Osteoblast (primary cell): ENCODE measurements around the gene HS6ST3. TPM values are rescaled to one million over a fixed set of nuclear protein-coding genes. Genes with fewer than 3 reads are reported as not detected.

Experiments used
- DNase-seq: peaks from one replicate; pipeline ENCODE4 v3.0.0; 2011; ENCODE audit warnings: low spot score, mixed read lengths; ENCODE audit not compliant: insufficient read length; ENCODE audit errors: missing footprints
- H2AFZ ChIP-seq: 2 replicates; pipeline ENCODE4 v1.6.0; 2011; ENCODE audit warnings: mild to moderate bottlenecking, low read length
- H3K27ac ChIP-seq: 2 replicates; pipeline ENCODE4 v1.5.1; 2011; ENCODE audit warnings: mild to moderate bottlenecking, low read depth, low read length, moderate library complexity
- H3K27me3 ChIP-seq: 2 replicates; pipeline ENCODE4 v1.6.0; 2012; ENCODE audit warnings: mild to moderate bottlenecking, control low read depth, inconsistent platforms, low read length, moderate library complexity; ENCODE audit not compliant: insufficient read depth
- H3K36me3 ChIP-seq: 2 replicates; pipeline ENCODE4 v1.5.1; 2011; ENCODE audit warnings: mild to moderate bottlenecking, low read length, control low read depth, moderate library complexity; ENCODE audit not compliant: insufficient read depth
- H3K4me1 ChIP-seq: 2 replicates; pipeline ENCODE4 v1.5.1; 2011; ENCODE audit warnings: mild to moderate bottlenecking, low read length, control low read depth, moderate library complexity; ENCODE audit not compliant: insufficient read depth
- H3K4me2 ChIP-seq: 2 replicates; pipeline ENCODE4 v1.6.0; 2011; ENCODE audit warnings: mild to moderate bottlenecking, low read length; ENCODE audit not compliant: insufficient read depth
- H3K4me3 ChIP-seq: fragments of 200-600 bp; sonication (generic); 3 replicates; pipeline ENCODE4 v1.5.1; 2012; ENCODE audit warnings: mild to moderate bottlenecking, low read length, inconsistent platforms; ENCODE audit not compliant: insufficient read depth
- H3K79me2 ChIP-seq: 2 replicates; pipeline ENCODE4 v1.6.0; 2012; ENCODE audit warnings: mild to moderate bottlenecking, low read length, control low read depth, inconsistent platforms; ENCODE audit not compliant: insufficient read depth
- H3K9me3 ChIP-seq: 2 replicates; pipeline ENCODE4 v1.5.1; 2011; ENCODE audit warnings: low read depth, low read length, control low read depth
- H4K20me1 ChIP-seq: 2 replicates; pipeline ENCODE4 v1.6.0; 2012; ENCODE audit warnings: mild to moderate bottlenecking, low read length, control low read depth; ENCODE audit not compliant: insufficient read depth
- CTCF ChIP-seq: IDR thresholded peaks from 2 replicates; pipeline ENCODE4 v1.5.1; 2011; ENCODE audit warnings: mild to moderate bottlenecking, low read depth, low read length, moderate library complexity; ENCODE audit errors: extremely low read depth
- total RNA-seq: library from RNA; depleted of rRNA; stranded (reverse); fragments of >200 nt; gene quantifications from 2 replicates; pipeline ENCODE4 v1.2.3, GENCODE V29; 2012

HS6ST3 gene
- total RNA-seq, 1 donor, result not detected

- H3K4me1 ChIP-seq, result no peaks in the 10 kb centered on the region
- no peak for TF ChIP-seq CTCF
- no peaks in the 10 kb centered on the region for H3K79me2 ChIP-seq
- no peak overlapping the region for H3K4me2 ChIP-seq
- no peak overlapping the region for H2AFZ ChIP-seq
- no peaks in the 10 kb centered on the region for H3K36me3 ChIP-seq
- DNase-seq, result no peak
- H3K4me3 ChIP-seq, result no peak overlapping the region
- H4K20me1 ChIP-seq, result no peaks in the 10 kb centered on the region
- peaks cover 3% of the 10 kb centered on the region for H3K9me3 ChIP-seq
- no peak overlapping the region for H3K27ac ChIP-seq
- no peaks in the 10 kb centered on the region for H3K27me3 ChIP-seq
Measured at GRCh38 chr13:96198038-96198437, 108.1 kb downstream of the HS6ST3 start.

GRCh38 chr13:96199315-96199714 is 109.4 kb downstream of the HS6ST3 start:
- Histone ChIP-seq H3K27me3 (no peaks in the 10 kb centered on the region), H3K4me1 (no peaks in the 10 kb centered on the region), H3K36me3 (no peaks in the 10 kb centered on the region), H2AFZ (no peak overlapping the region), H3K79me2 (no peaks in the 10 kb centered on the region), H3K27ac (no peak overlapping the region), H3K4me3 (no peak overlapping the region), H4K20me1 (no peaks in the 10 kb centered on the region), H3K4me2 (no peak overlapping the region), H3K9me3 (peaks cover 3% of the 10 kb centered on the region)
- no peak for TF ChIP-seq CTCF
- DNase-seq, result peak; percentile 3

DNA sequence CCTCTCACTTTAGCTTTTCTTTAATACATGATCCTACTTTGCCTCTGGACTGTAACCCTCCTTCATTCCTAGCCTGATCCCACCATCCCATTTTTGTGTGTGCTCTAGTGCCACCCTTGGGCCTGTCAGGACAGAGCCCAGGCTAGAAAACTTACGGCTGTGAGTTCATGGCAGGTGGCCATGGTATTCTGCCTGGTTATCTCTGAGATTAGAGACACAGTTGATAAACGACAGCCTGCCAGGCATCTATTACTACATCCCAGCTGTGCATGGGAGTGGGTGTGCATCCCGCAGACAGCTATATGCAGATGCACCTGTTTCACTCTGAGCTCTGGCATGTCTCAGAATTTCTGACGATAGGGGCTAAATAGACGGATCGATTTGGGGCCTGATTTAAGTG is 110.9 kb downstream of the HS6ST3 start:
- Histone ChIP-seq H3K4me3 (no peak overlapping the region), H3K27me3 (no peaks in the 10 kb centered on the region), H3K27ac (no peak overlapping the region), H3K79me2 (no peaks in the 10 kb centered on the region), H3K9me3 (peaks cover 3% of the 10 kb centered on the region), H3K36me3 (no peaks in the 10 kb centered on the region), H4K20me1 (no peaks in the 10 kb centered on the region), H3K4me1 (no peaks in the 10 kb centered on the region), H3K4me2 (no peak overlapping the region), H2AFZ (no peak overlapping the region)
- TF ChIP-seq CTCF, result no peak
- no peak for DNase-seq

DNA sequence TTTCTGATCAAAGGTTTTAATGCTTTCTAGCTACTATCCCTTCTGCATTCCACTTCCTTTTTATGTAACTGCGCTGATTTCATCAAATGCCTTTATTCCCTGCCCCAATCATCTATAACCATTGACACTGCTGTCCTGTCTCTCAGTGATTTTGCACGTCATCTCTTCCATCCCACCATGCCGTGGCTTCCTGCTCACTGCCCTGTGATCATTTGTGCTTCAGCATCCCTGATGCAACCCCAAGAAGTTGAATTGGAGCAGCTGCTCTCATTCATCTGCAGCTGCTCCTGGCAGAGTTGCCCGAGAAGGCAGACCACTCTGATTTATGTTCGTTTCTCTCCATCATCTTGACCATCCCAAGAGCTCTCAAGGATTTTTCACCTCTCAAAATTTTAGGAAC is 112.4 kb downstream of the HS6ST3 start:
- H3K36me3 ChIP-seq, result no peaks in the 10 kb centered on the region
- peaks cover 3% of the 10 kb centered on the region for H3K9me3 ChIP-seq
- no peak overlapping the region for H3K4me2 ChIP-seq
- no peaks in the 10 kb centered on the region for H3K27me3 ChIP-seq
- no peak overlapping the region for H3K27ac ChIP-seq
- no peaks in the 10 kb centered on the region for H4K20me1 ChIP-seq
- no peak for DNase-seq
- TF ChIP-seq CTCF, result no peak
- no peak overlapping the region for H3K4me3 ChIP-seq
- no peaks in the 10 kb centered on the region for H3K79me2 ChIP-seq
- H3K4me1 ChIP-seq, result no peaks in the 10 kb centered on the region
- no peak overlapping the region for H2AFZ ChIP-seq
